ENCODE results near the gene C13orf46. TPM values are rescaled to one million over a fixed set of nuclear protein-coding genes. Genes with fewer than 3 reads are reported as not detected.

C13orf46 gene
- polyA plus RNA-seq, 1 experiment: 0.35 TPM

DNA sequence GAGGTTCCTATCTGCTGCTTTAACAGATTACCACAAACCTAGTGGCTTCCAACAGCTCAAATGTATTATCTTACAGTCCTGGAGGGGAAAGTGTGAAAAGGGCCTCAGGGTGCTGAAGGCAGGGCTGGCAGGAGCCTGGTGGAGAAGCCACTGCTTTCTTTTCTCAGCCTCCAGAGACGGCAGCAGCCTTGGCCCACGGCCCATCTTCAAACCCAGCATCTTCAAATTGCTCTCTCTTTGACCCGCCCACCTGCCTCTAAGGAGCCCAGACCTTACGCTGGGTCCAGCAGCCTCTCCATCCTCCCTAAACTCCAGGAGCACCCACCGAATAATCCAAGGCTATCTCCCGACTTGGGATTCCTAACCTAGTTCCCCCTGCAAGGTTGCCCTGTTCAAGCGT, 35.6 kb downstream of the C13orf46 start:
- Histone ChIP-seq H3K27me3 (ENCODE audit: control insufficient read depth, insufficient read depth, low read length) (no peaks in the 10 kb centered on the region), H3K27ac (ENCODE audit: low read depth, low read length) (no peak overlapping the region), H3K9me3 (ENCODE audit: control insufficient read depth, insufficient read depth, low read length) (peaks cover 11% of the 10 kb centered on the region; the same call in 1 of the 2 replicates), H3K4me3 (ENCODE audit: low read depth, low read length) (no peak overlapping the region)
- DNase-seq (ENCODE audit: low read depth, low spot score): no peak
- ChIA-PET POLR2A (no interaction called here), CTCF (no interaction called here)
- TF ChIP-seq, protein P1, sequence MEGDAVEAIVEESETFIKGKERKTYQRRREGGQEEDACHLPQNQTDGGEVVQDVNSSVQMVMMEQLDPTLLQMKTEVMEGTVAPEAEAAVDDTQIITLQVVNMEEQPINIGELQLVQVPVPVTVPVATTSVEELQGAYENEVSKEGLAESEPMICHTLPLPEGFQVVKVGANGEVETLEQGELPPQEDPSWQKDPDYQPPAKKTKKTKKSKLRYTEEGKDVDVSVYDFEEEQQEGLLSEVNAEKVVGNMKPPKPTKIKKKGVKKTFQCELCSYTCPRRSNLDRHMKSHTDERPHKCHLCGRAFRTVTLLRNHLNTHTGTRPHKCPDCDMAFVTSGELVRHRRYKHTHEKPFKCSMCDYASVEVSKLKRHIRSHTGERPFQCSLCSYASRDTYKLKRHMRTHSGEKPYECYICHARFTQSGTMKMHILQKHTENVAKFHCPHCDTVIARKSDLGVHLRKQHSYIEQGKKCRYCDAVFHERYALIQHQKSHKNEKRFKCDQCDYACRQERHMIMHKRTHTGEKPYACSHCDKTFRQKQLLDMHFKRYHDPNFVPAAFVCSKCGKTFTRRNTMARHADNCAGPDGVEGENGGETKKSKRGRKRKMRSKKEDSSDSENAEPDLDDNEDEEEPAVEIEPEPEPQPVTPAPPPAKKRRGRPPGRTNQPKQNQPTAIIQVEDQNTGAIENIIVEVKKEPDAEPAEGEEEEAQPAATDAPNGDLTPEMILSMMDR (IDR thresholded peaks at IDR 0.05; ENCODE audit: low read depth, low read length): no peak

DNA sequence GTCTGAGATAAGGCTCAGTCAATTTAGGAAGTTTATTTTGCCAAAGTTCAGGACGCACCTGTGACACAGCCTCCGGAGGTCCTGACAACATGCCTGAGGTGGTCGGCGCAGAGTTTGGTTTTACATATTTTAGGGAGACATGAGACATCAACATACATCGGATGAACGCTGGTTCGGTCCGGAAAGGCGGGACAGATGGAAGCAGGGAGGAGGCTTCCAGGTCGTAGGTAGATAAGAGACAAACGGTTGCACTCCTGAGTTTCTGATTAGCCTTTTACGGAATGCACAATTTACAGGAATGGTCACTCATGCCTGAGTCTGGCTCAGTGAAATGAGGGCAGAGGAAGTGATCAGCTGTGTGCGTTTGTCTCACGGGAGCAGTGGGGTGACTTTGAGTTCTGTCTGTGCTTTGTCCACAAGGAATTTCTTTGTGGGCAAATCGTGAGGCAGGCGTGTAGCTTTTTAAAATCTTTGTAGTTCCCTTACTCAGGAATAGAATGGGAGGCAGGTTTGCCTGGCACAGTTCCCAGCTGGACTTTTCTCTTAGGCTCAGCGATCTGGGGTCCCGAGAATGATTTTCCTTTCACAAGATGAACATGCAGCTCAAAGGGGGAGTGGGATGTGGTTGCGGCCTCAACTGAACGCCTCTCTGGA, 36.2 kb downstream of the C13orf46 start:
- CTCF ChIA-PET: no interaction called here
- TF ChIP-seq, protein P1 (IDR thresholded peaks at IDR 0.05; ENCODE audit: low read depth, low read length): no peak
- POLR2A ChIA-PET: no interaction called here

DNA sequence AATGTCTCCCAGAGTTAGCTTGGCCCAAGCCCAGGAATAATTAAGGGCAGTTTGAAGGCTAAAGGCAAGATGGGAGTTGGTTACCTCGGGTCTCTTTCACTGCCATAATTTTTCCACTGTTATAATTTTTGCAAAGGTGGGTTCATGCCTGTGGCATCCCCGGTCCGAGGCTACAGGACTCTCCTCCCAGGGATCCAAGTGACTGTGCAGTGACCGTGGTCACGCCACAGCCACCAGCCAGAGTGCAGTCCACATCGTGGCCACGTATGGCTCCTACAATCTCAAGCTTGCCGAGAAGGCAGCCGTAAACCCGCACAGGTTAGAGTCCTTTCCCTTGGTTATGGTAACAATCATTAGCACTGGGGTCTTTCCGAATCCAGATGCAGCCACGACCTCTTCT, 36.8 kb downstream of the C13orf46 start:
- TF ChIP-seq, protein P1 (IDR thresholded peaks at IDR 0.05; ENCODE audit: low read depth, low read length): no peak
- no peak for DNase-seq (ENCODE audit: low read depth, low spot score)
- no peaks in the 10 kb centered on the region for H3K27me3 ChIP-seq (ENCODE audit: control insufficient read depth, insufficient read depth, low read length)
- no peak overlapping the region for H3K4me3 ChIP-seq (ENCODE audit: low read depth, low read length)
- H3K9me3 ChIP-seq (ENCODE audit: control insufficient read depth, insufficient read depth, low read length): peaks cover 6% of the 10 kb centered on the region; the same call in 1 of the 2 replicates
- H3K27ac ChIP-seq (ENCODE audit: low read depth, low read length): no peak overlapping the region
- ChIA-PET POLR2A (no interaction called here), CTCF (no interaction called here)

More for the DNA sequence above, 36.2 kb downstream of the C13orf46 start:
- Histone ChIP-seq H3K4me3 (ENCODE audit: low read depth, low read length) (no peak overlapping the region), H3K9me3 (ENCODE audit: control insufficient read depth, insufficient read depth, low read length) (peaks cover 8% of the 10 kb centered on the region; the same call in 1 of the 2 replicates), H3K27ac (ENCODE audit: low read depth, low read length) (no peak overlapping the region), H3K27me3 (ENCODE audit: control insufficient read depth, insufficient read depth, low read length) (no peaks in the 10 kb centered on the region)
- no peak for DNase-seq (ENCODE audit: low read depth, low spot score)

DNA sequence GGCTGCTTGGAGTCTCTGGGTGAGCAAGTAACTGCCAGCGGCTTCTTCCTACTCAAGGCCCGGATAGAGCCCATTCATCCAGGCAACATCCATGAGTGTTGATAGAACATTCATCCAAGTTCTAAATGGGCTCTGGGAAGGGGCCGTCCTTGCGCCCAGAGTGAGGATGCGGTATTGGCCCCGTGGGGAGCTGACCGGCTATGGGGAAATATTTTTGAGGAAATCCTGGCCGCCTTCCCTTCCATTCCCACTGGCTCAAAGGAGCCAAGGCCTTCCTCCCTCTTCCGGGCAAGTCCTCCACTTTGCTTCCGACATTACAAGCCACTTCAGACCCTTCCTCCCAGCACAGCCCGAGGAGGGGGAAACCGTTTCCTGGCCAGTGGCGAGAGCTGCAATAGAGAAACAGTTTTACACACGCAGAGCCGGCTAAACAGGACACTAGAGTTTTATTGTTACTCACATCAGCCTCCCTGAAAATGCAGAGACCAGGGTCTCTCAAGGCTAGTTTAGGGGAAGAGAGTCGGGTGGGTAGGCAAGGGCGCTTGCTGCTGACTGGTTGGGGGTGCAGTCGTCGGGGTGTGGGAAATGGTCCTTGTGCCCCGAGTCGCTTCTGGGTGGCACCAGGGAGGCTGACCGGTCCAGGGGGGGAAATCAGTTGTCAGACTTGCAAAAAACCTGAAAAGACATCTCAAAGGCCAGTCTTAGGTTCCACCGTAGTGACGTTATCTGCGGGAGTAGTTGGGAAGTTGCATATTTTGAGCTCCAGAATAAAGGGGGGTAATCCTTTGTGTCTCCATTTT, 37.5 kb downstream of the C13orf46 start:
- DNase-seq (ENCODE audit: low read depth, low spot score): no peak
- TF ChIP-seq, protein P1 (IDR thresholded peaks at IDR 0.05; ENCODE audit: low read depth, low read length): no peak
- Histone ChIP-seq H3K27ac (ENCODE audit: low read depth, low read length) (no peak overlapping the region), H3K4me3 (ENCODE audit: low read depth, low read length) (no peak overlapping the region), H3K9me3 (ENCODE audit: control insufficient read depth, insufficient read depth, low read length) (peaks cover 7% of the 10 kb centered on the region; the same call in 1 of the 2 replicates), H3K27me3 (ENCODE audit: control insufficient read depth, insufficient read depth, low read length) (no peaks in the 10 kb centered on the region)
- ChIA-PET CTCF (no interaction called here), POLR2A (no interaction called here)

Data from AG04450 (cell line).